Liver (tissue), 9 donors: ENCODE data around the gene AMT. TPM values are rescaled to one million over a fixed set of nuclear protein-coding genes. Genes with fewer than 3 reads are reported as not detected.

ENCODE experiments used
- DNase-seq: peaks from one replicate; pipeline ENCODE4 v3.0.0-alpha.2; 2017; ENCODE audit warnings: low spot score
- H3K27ac ChIP-seq, 2 donors: one replicate each; pipeline ENCODE4 v1.7.0; 2013; ENCODE audit warnings: inconsistent platforms in 2 of 2, low read length in 2 of 2, control low read depth in 1 of 2, low read depth in 1 of 2, mild to moderate bottlenecking in 1 of 2
- H3K27me3 ChIP-seq, 4 donors: one replicate each; pipeline versions ENCODE4 v1.6.1 to v1.7.0; 2013; ENCODE audit warnings: low read length in 3 of 4, inconsistent platforms in 1 of 4, mild to moderate bottlenecking in 1 of 4, moderate library complexity in 1 of 4; ENCODE audit not compliant: control insufficient read depth in 4 of 4, insufficient read depth in 4 of 4
- H3K36me3 ChIP-seq, 4 donors: one replicate each; pipeline versions ENCODE4 v1.6.1 to v1.7.0; 2013; ENCODE audit warnings: low read length in 3 of 4, mild to moderate bottlenecking in 3 of 4, low read depth in 1 of 4, moderate library complexity in 1 of 4; ENCODE audit not compliant: control insufficient read depth in 4 of 4, insufficient read depth in 3 of 4
- H3K4me1 ChIP-seq, 4 donors: one replicate each; pipeline versions ENCODE4 v1.6.1 to v1.7.0; 2013; ENCODE audit warnings: low read length in 3 of 4, mild to moderate bottlenecking in 3 of 4, moderate library complexity in 1 of 4; ENCODE audit not compliant: control insufficient read depth in 4 of 4, insufficient read depth in 4 of 4
- H3K4me3 ChIP-seq, 3 donors: one replicate each; pipeline versions ENCODE4 v1.6.1 to v1.7.0; 2013; ENCODE audit warnings: low read length in 3 of 3, control low read depth in 1 of 3, low read depth in 1 of 3, mild to moderate bottlenecking in 1 of 3
- H3K9ac ChIP-seq, 2 donors: one replicate each; pipeline ENCODE4 v1.7.0; 2013; ENCODE audit warnings: low read length in 2 of 2, mild to moderate bottlenecking in 2 of 2, moderate library complexity in 2 of 2, control low read depth in 1 of 2, low read depth in 1 of 2
- H3K9me3 ChIP-seq, 4 donors: one replicate each; pipeline versions ENCODE4 v1.6.1 to v1.7.0; 2013; ENCODE audit warnings: low read length in 3 of 4; ENCODE audit not compliant: control insufficient read depth in 4 of 4
- EGR1 ChIP-seq, 2 donors: IDR thresholded peaks; 2 replicates each; pipeline ENCODE4 v1.6.1; 2016 to 2018; ENCODE audit warnings: antibody characterized with exemption in 2 of 2, low read depth in 2 of 2
- FOXA1 ChIP-seq: IDR thresholded peaks from 2 replicates; pipeline ENCODE4 v1.6.1; 2016; ENCODE audit warnings: antibody characterized with exemption
- FOXA2 ChIP-seq: IDR thresholded peaks from 2 replicates; pipeline ENCODE4 v1.6.1; 2016; ENCODE audit warnings: antibody characterized with exemption
- GABPA ChIP-seq, 2 donors: IDR thresholded peaks in 1 of 2; conservative IDR thresholded peaks in 1 of 2; 2 replicates each; pipeline ENCODE4 v1.6.1; 2016; ENCODE audit warnings: antibody characterized with exemption in 2 of 2, mild to moderate bottlenecking in 1 of 2, moderate library complexity in 1 of 2
- HNF4A ChIP-seq, 2 donors: conservative IDR thresholded peaks; 2 replicates each; pipeline ENCODE4 v1.6.1; 2016; ENCODE audit warnings: antibody characterized with exemption in 2 of 2, mild to moderate bottlenecking in 2 of 2
- JUND ChIP-seq, 2 donors: IDR thresholded peaks; 2 replicates each; pipeline ENCODE4 v1.6.1; 2016; ENCODE audit warnings: antibody characterized with exemption in 2 of 2
- RAD21 ChIP-seq, 2 donors: IDR thresholded peaks; 2 replicates each; pipeline ENCODE4 v1.6.1; 2016; ENCODE audit warnings: antibody characterized with exemption in 2 of 2, mild to moderate bottlenecking in 2 of 2
- RXRA ChIP-seq, 2 donors: IDR thresholded peaks; 2 replicates each; pipeline ENCODE4 v1.6.1; 2017 to 2018; ENCODE audit warnings: antibody characterized with exemption in 2 of 2, mild to moderate bottlenecking in 1 of 2
- TAF1 ChIP-seq: conservative IDR thresholded peaks from 2 replicates; pipeline ENCODE4 v1.6.1; 2016; ENCODE audit warnings: antibody characterized with exemption, mild to moderate bottlenecking
- YY1 ChIP-seq: IDR thresholded peaks from 2 replicates; pipeline ENCODE4 v1.6.1; 2016; ENCODE audit warnings: antibody characterized with exemption, mild to moderate bottlenecking
- WGBS: extraction: QIAGEN DNeasy Blood & Tissue Kit; methylation state at CpG from one replicate; pipeline ENCODE4 v1.1.7; 2013; 5-methylcytosine and 5-hydroxymethylcytosine counted together
- polyA plus RNA-seq, 2 donors: library from polyadenylated mRNA; stranded (reverse) in 1 of 2; unstranded in 1 of 2; fragments of 200-250 nt in 1 of 2; fragments of >200 nt in 1 of 2; fragmentation: Nextera tagmentation in 1 of 2; extraction: Ambion mirVana in 1 of 2; gene quantifications; one replicate each; pipeline versions ENCODE4 v1.2.1 to v1.2.3, GENCODE V29; 2013 to 2015
- total RNA-seq, 2 donors: library from RNA; depleted of rRNA; stranded (reverse); fragments of >200 nt; gene quantifications; one replicate each; pipeline ENCODE4 v1.2.3, GENCODE V29; 2014
- TF ChIP-seq, protein P1 (sequence below): IDR thresholded peaks from 2 replicates; pipeline ENCODE4 v1.6.1; 2016; ENCODE audit warnings: antibody characterized with exemption
- TF ChIP-seq, protein P2 (sequence below): fragments of 150-350 bp; IDR thresholded peaks from 2 replicates; pipeline ENCODE4 v1.5.1; 2017; ENCODE audit warnings: improper control_type of control experiment, low read depth, low read length; ENCODE audit not compliant: missing input control
- TF ChIP-seq, protein P3 (sequence below): IDR thresholded peaks from 2 replicates; pipeline ENCODE4 v1.6.1; 2016; ENCODE audit warnings: antibody characterized with exemption, mild to moderate bottlenecking
- TF ChIP-seq, protein P4 (sequence below): IDR thresholded peaks from 2 replicates; pipeline ENCODE4 v1.6.1; 2016; ENCODE audit warnings: antibody characterized with exemption
- donor health status: healthy.
- donor health status: healthy.
- donor health status: healthy.
- donor health status: healthy.
- donor health status: healthy.

AMT gene
- total and polyA plus RNA-seq, 4 donors, result 15.6 to 28.7 (median 25.5) TPM

DNA sequence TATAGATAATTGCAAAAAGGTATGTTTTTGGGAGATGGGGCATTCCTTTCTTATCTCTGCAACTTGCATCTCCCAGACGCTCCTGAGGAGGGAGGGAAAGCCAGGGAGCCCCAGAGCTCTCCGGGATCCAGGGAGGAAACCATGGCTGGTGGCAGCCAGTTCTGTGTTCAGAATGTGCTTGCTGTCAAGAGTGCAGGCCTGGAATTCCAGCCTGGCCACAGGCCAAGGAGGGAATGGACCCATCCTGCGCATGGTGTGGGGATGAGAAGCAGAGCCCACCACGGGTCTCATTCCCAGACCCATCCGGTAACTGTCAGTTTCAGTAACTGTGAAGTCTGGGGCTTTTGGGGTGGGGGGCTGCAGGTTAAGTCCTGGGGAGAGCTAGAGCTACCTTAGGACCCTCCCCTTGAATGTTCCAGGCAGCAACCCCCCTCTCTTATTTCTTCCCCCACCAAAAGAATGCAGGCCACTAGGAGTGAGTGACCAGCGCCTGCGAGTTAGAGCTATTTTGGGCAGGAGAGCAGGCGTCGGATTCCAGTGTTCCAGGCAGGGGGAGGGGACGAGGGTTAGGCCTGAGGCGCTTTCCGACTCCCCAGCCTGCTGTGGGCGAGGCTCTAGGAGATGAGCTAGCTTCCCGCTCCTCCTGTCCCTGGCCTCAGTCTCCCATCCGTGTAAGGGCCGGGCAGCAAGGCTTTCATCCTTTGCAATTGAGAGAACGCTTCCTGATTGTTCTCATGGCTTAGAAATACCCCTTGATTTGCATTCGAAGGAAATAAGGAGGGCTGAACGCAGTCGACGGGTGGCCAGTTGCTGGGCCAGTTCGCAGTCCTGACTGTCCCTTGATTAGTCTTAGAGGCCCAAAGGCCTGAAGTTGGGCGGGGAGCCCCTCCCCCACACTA is 47.0 kb upstream of the AMT start:
- H3K36me3 ChIP-seq, result no peaks in the 10 kb centered on the region
- TF ChIP-seq GABPA (IDR thresholded peaks at IDR 0.05 in 1 of 2, conservative IDR thresholded peaks at IDR 0.05 in 1 of 2) (no peak), RXRA (IDR thresholded peaks at IDR 0.05) (peak; percentile 31 to 55), FOXA2 (no peak), JUND (IDR thresholded peaks at IDR 0.05) (no peak), RAD21 (IDR thresholded peaks at IDR 0.05) (peak in 1 of 2 donors; percentile 33), YY1 (no peak), HNF4A (conservative IDR thresholded peaks at IDR 0.05) (peak in 1 of 2 donors; percentile 20), TAF1 (peak; percentile 59)
- TF ChIP-seq, protein P1, sequence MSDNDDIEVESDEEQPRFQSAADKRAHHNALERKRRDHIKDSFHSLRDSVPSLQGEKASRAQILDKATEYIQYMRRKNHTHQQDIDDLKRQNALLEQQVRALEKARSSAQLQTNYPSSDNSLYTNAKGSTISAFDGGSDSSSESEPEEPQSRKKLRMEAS, result no peak
- H3K4me3 ChIP-seq, result peak overlapping the region; percentile 34 to 71 (median 54)
- WGBS, result 17% methylated on average over 23 of the region's 23 CpGs
- peak overlapping the region in 1 of 2 donors; percentile 71 for H3K9ac ChIP-seq
- no peaks in the 10 kb centered on the region for H3K9me3 ChIP-seq
- peak overlapping the region; percentile 81 to 94 for H3K27ac ChIP-seq
- peaks cover 4 to 29% (median 22%) of the 10 kb centered on the region in 4 donors for H3K4me1 ChIP-seq
- DNase-seq, result peak; percentile 49
- no peaks in the 10 kb centered on the region for H3K27me3 ChIP-seq

DNA sequence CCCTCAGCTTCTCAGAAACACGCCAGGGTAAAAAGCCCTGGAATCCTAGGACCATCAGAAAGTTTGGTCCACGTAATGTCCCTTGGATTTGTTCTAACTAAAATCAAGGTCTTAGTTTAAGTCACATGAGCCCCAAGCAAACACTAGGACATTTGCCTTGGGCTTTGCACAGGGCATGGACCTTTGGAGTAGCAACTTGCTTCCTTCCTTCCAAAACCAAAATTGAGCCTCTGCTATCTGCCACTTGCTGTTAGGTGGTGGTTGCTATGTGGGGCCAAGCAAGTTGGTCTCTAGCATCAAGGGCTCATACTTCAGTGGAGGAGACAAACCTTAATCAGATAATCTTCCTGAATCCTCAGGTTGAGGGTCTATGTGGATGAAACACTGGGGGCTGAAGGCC is 43.8 kb upstream of the AMT start:
- WGBS, result 78% methylated on average over 2 of the region's 2 CpGs
- no peak overlapping the region for H3K4me3 ChIP-seq
- H3K27me3 ChIP-seq, result no peaks in the 10 kb centered on the region
- TF ChIP-seq, protein P1, result no peak
- TF ChIP-seq RAD21 (IDR thresholded peaks at IDR 0.05), result no peak
- no peak for TF ChIP-seq GABPA (IDR thresholded peaks at IDR 0.05 in 1 of 2, conservative IDR thresholded peaks at IDR 0.05 in 1 of 2)
- TF ChIP-seq, protein P2, sequence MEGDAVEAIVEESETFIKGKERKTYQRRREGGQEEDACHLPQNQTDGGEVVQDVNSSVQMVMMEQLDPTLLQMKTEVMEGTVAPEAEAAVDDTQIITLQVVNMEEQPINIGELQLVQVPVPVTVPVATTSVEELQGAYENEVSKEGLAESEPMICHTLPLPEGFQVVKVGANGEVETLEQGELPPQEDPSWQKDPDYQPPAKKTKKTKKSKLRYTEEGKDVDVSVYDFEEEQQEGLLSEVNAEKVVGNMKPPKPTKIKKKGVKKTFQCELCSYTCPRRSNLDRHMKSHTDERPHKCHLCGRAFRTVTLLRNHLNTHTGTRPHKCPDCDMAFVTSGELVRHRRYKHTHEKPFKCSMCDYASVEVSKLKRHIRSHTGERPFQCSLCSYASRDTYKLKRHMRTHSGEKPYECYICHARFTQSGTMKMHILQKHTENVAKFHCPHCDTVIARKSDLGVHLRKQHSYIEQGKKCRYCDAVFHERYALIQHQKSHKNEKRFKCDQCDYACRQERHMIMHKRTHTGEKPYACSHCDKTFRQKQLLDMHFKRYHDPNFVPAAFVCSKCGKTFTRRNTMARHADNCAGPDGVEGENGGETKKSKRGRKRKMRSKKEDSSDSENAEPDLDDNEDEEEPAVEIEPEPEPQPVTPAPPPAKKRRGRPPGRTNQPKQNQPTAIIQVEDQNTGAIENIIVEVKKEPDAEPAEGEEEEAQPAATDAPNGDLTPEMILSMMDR, result no peak
- TF ChIP-seq FOXA1, result no peak
- TF ChIP-seq JUND (IDR thresholded peaks at IDR 0.05), result no peak
- TF ChIP-seq, protein P3, sequence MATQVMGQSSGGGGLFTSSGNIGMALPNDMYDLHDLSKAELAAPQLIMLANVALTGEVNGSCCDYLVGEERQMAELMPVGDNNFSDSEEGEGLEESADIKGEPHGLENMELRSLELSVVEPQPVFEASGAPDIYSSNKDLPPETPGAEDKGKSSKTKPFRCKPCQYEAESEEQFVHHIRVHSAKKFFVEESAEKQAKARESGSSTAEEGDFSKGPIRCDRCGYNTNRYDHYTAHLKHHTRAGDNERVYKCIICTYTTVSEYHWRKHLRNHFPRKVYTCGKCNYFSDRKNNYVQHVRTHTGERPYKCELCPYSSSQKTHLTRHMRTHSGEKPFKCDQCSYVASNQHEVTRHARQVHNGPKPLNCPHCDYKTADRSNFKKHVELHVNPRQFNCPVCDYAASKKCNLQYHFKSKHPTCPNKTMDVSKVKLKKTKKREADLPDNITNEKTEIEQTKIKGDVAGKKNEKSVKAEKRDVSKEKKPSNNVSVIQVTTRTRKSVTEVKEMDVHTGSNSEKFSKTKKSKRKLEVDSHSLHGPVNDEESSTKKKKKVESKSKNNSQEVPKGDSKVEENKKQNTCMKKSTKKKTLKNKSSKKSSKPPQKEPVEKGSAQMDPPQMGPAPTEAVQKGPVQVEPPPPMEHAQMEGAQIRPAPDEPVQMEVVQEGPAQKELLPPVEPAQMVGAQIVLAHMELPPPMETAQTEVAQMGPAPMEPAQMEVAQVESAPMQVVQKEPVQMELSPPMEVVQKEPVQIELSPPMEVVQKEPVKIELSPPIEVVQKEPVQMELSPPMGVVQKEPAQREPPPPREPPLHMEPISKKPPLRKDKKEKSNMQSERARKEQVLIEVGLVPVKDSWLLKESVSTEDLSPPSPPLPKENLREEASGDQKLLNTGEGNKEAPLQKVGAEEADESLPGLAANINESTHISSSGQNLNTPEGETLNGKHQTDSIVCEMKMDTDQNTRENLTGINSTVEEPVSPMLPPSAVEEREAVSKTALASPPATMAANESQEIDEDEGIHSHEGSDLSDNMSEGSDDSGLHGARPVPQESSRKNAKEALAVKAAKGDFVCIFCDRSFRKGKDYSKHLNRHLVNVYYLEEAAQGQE, result no peak
- no peak for TF ChIP-seq EGR1 (IDR thresholded peaks at IDR 0.05; ENCODE audit: low read depth in 2 of 2)
- TF ChIP-seq, protein P4, sequence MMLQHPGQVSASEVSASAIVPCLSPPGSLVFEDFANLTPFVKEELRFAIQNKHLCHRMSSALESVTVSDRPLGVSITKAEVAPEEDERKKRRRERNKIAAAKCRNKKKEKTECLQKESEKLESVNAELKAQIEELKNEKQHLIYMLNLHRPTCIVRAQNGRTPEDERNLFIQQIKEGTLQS, result no peak
- no peaks in the 10 kb centered on the region for H3K9me3 ChIP-seq
- no peak for DNase-seq
- no peaks in the 10 kb centered on the region for H3K36me3 ChIP-seq
- peaks cover 4 to 17% (median 11%) of the 10 kb centered on the region in 4 donors for H3K4me1 ChIP-seq
- H3K9ac ChIP-seq, result no peak overlapping the region
- no peak overlapping the region for H3K27ac ChIP-seq
